GM21381 (cell line): Measurements from ENCODE around the gene GPX4.

ENCODE experiments used
- ATAC-seq: cut with Tn5 transposase; IDR thresholded peaks from one replicate; pipeline ENCODE4 v1.9.1; 2021; ENCODE audit warnings: mild to moderate bottlenecking, moderate library complexity; ENCODE audit not compliant: unreplicated experiment

Gene GPX4

GRCh38 chr19:1102407-1103131, 1.2 kb upstream of the GPX4 start:
- ATAC-seq: no peak

GRCh38 chr19:1103132-1103707, 574 bp upstream of the GPX4 start:
- ATAC-seq: no peak

- peak; percentile 36 for ATAC-seq
Observed at GRCh38 chr19:1104311-1105007, 665 bp downstream of the GPX4 start.

GRCh38 chr19:1105008-1105872, 1.4 kb downstream of the GPX4 start:
- ATAC-seq: no peak

GRCh38 chr19:1105873-1106840, 2.4 kb downstream of the GPX4 start:
- no peak for ATAC-seq

GRCh38 chr19:1106841-1107660, 3.3 kb downstream of the GPX4 start:
- no peak for ATAC-seq

- ATAC-seq: no peak
Observed at GRCh38 chr19:1107661-1108261, 4.0 kb downstream of the GPX4 start.

GRCh38 chr19:1108291-1109031, 4.7 kb downstream of the GPX4 start:
- ATAC-seq: no peak

- no peak for ATAC-seq
Observed at GRCh38 chr19:1109032-1109551, 5.3 kb downstream of the GPX4 start.

- no peak for ATAC-seq
Observed at GRCh38 chr19:1109697-1110671, 6.2 kb downstream of the GPX4 start.

GRCh38 chr19:1110809-1111640, 7.2 kb downstream of the GPX4 start:
- ATAC-seq: no peak

- ATAC-seq: no peak
Observed at GRCh38 chr19:1111641-1112267, 8.0 kb downstream of the GPX4 start.

- no peak for ATAC-seq
Observed at GRCh38 chr19:1112268-1113029, 8.7 kb downstream of the GPX4 start.
